AG08396 (cell line): Measurements from ENCODE around the gene VENTX.

ENCODE experiments used
- DNase-seq: peaks from one replicate; pipeline ENCODE4 v3.0.0; 2012; ENCODE audit warnings: low spot score, mixed read lengths

Gene VENTX

GRCh38 chr10:133285217-133285616 lies 47.6 kb downstream of the VENTX start:
- DNase-seq, result no peak

DNA sequence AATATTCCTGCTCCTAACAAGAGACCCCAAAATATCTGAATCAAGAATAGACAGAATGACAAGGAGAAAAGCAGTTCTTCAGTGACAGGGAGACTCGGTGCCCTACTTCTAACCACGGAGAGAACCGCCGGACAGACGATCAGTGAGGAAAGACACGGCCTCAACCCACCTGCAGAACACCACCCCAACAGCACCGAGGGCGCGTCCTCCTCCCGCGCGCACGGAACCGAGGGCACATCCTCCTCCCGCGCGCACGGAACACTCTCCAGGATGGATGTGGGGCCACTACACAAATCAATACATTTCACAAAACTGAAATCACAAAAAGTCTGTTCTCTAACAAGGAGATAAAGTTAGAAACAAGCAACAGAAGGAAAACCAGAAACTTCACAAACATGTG lies 48.7 kb downstream of the VENTX start:
- no peak for DNase-seq

GRCh38 chr10:133287832-133288500 lies 50.3 kb downstream of the VENTX start:
- DNase-seq, result no peak

DNA sequence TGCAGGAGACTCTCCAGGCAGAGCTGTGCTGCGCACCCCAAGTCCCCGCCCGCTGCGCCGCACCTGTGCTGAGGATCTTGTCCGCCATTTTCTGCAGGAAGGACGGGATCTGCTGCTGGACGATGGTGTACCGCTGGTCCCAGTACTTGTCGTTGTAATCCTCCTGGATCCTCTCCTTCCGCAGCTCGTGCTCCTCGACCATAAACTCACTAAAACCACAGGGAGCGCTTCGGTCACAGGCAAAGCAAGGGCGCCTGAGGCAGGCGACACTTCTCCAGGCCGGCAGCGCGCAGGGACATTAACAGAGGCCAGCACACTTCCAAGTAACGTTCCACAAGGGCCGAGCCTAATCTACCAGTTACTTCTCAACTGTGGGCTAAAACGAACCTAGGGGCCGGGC lies 52.1 kb downstream of the VENTX start:
- no peak for DNase-seq
